M059J (cell line): ENCODE results near the gene SLC9A8. TPM values are rescaled to one million over a fixed set of nuclear protein-coding genes. Genes with fewer than 3 reads are reported as not detected.
A peak's percentile ranks its signal among the peaks of the same experiment; 100 is the strongest.
"Not testable (repeated sequence)": the region's sequence is repeated elsewhere in the genome, so short reads cannot be mapped to it uniquely, and the experiment has no call there.

Source experiments
- DNase-seq: peaks from one replicate; pipeline ENCODE4 v3.0.0-alpha.2; 2012; ENCODE audit warnings: low read depth
- total RNA-seq: library from RNA; depleted of rRNA; stranded (reverse); fragments of >200 nt; shearing (Covaris generic); gene quantifications from 2 replicates; pipeline ENCODE4 v1.2.3, GENCODE V29; 2014

Gene SLC9A8
- total RNA-seq, 1 experiment from 2014 or later: 9.0 TPM

GRCh38 chr20:49850463-49851230 lies 38.0 kb downstream of the SLC9A8 start:
- DNase-seq: no peak

GRCh38 chr20:49851231-49851705 lies 38.6 kb downstream of the SLC9A8 start:
- DNase-seq: no peak

- no peak for DNase-seq
Measured at GRCh38 chr20:49851991-49852390, 39.4 kb downstream of the SLC9A8 start.

- no peak for DNase-seq
Measured at GRCh38 chr20:49852522-49853080, 40.0 kb downstream of the SLC9A8 start.

DNA sequence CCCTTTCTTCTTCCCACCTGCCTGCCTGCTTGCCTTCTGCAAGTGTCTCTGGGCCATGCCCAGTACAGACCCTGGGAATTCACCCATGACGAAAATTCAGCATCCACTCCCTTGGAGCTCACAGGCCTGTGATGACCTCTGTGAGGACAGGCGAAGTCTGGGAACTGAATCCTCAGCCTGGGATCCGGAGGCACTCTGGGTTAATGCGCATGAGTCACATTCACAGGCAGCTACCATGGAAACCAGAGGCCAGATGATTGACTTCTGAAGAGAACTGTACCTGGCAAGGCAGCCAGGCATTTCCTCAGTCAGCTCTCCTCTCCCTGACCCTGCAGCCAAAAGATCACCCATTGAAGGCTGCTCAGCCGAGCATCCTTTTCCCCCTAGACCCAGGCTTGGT lies 41.0 kb downstream of the SLC9A8 start:
- peak; percentile 97 for DNase-seq

DNA sequence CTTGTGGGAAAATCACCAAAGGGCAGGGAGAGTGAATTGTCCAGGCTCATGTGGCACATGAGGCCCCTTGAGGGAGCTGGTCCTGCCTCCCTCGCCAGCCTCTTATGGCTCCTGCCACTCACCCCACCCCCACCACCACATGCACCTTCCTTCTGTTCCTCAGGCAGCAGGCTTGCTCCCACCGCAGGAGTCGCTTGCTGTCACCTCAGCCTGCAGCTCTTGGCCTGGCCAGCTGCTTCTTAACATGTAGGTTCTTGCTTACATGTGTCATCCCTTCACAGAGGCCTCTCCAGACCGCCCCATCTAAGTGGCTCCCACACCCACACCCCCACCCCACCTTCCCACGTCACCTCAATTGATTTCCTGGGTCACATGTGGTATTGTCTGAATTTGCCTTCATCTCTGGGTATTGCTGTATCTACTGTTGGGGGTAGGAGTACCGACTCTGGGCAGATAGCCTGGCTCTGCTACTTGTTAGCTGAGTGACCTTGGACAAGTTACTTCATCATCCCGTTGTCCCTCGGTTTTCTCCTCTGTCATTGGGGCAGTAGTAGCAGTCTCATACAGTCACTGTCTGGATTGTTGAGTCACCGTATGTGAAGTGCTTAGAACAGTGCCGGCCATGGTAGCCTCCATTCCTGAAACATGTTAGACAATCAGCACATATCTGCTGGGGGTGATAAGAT lies 41.7 kb downstream of the SLC9A8 start:
- DNase-seq: no peak

DNA sequence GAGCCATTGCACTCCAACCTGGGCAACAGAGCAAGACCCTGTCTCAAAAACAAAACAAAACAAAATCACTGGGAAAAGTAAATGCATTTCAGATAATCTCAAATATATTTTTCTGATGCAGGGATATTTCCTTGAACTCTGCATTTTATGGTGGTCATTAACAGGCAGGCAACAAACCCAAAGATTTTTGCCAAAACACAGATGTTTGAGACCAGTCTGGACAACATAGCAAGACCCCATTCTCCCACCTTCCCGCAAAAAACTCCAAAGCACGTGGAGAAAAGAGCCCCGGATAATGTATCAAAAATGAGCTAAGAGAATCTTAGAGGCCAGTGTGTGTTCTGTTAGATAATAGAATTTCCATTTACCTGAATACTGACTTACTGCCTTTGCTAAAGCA lies 44.3 kb downstream of the SLC9A8 start:
- DNase-seq: no peak

DNA sequence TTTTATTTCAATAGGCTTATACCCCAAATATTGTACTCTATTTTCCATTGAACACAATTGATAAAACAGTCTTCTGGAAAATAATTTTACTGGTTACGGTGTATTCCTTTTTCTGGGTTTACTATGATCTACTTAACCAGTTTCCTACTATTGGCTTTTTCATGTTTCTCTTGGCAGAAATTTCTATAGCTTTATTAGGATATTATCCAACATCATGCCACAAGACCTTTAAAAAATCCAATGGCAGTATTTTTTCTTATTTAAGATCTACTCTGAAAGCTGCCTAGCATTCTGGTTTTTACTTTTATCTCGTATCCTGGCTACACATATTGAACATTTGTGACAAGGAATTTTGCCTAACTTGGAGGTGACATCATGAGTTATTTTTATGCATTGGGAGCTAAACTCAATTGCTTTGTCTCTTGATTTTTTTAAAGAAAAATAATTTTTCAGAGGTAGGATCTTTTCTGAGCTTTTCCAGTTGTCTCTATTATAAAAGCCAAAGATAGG lies 45.5 kb downstream of the SLC9A8 start:
- no peak for DNase-seq

DNA sequence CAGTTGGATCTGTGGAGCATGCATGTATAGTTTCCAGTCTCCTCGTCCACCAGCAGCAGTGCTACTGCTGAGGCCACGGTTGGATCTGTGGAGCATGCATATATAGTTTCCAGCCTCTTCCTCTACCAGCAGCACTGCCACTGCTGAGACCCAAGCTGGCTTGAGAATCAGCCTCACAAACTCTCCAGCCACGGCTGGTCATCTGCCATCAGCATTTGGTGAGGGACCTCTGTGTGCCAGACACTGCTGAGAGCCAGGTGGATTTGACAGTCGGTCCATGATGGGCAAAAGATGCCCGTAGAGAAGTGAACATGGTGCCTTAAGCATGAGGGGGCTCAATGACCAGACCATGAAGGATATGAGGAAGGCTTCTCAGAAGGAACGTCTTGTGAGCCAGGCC lies 46.4 kb downstream of the SLC9A8 start:
- no peak for DNase-seq

DNA sequence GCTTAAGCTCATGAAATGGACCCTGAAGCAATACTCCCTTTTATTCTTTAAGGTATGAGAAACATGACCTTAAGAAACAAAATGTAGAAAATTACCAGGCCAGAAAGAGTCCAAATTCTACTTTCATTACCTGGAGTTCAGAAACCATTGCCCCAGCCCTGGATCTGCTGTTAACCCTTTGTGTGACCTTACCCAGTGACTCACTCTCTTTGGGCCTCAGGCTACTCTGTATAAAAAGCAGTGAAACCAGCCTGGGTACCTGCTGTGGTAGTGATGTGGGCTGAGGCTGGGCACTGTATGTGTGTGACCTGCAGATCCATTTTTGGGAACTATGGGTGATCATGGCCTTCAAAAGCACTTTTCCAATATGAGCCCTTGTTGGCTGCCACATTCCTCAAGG lies 47.2 kb downstream of the SLC9A8 start:
- DNase-seq: peak; percentile 82

DNA sequence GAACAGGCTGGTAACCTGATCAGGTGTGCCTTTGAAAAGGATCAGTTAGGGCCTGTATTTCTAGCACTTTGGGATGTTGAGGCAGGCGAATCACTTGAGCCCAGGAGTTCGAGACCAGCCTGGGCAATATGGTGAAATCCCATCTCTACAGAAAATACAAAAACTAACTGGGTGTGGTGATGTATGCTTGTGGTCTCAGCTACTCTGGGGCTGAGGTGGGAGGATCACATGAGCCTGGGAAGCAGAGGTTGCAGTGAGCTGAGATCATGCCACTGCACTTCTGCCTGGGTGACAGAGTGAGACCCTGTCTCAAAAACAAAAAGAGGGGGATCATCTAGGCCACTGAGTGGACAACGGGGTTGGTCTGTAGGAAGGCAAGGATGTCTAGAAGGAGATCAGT lies 48.6 kb downstream of the SLC9A8 start:
- not testable (repeated sequence) for DNase-seq

GRCh38 chr20:49862607-49863200 lies 50.1 kb downstream of the SLC9A8 start:
- DNase-seq: no peak

DNA sequence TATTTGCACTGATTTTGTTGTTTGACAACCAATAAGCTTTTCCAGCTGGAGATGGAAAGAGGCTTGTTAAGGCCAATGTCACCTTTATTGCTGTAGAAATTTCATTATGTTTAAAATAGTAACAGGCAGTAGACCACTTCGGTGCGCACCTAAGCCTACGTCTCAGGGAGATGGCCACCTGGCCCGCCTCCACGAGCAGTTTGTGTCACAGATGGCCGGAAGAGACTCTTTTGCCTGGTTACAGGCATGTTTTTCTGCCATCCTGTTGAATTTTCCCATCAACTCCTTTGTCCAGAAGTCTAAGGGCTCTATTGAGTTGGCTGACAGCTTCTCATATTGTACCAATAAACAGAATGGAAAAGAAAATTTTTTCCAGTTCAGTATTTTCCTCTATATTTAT lies 51.0 kb downstream of the SLC9A8 start:
- DNase-seq: no peak

DNA sequence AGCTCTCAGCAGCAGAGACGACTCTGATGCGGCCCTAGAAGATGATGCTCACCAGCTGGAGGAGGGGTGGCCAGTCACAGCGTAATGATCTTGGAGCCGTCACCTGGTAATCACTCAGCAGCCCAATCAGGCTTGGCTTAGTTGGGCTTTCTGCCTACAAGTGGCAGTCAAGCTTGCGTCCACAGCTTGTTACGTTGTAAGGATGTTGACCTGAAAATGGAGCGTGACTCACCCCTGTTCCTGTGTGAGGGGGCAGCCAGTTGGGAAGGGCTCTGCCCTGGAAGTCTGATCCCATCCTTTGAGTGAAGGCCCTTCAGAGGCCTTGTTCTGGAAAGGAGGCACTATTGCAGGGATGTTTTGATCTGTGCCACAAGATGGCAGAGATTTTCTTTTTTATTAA lies 52.9 kb downstream of the SLC9A8 start:
- no peak for DNase-seq

DNA sequence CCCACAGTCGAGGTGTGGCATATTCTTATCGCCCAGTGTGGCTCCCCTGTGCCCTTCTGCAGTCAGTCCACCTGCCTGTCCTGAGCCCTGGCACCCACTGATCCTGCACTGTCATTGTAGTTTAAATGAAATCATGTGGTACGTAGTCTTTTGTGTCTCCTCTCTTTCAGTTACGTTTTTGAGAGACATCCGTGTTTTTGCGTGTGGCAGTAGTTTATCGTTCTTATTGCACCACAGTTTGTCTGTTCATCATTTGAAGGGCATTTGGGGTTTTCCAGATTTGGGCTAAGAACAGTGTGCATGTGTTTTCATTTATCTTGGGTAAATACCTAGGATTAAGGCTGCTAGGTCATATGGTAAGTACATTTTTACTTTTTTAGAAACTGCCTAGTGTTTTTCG lies 53.4 kb downstream of the SLC9A8 start:
- no peak for DNase-seq

DNA sequence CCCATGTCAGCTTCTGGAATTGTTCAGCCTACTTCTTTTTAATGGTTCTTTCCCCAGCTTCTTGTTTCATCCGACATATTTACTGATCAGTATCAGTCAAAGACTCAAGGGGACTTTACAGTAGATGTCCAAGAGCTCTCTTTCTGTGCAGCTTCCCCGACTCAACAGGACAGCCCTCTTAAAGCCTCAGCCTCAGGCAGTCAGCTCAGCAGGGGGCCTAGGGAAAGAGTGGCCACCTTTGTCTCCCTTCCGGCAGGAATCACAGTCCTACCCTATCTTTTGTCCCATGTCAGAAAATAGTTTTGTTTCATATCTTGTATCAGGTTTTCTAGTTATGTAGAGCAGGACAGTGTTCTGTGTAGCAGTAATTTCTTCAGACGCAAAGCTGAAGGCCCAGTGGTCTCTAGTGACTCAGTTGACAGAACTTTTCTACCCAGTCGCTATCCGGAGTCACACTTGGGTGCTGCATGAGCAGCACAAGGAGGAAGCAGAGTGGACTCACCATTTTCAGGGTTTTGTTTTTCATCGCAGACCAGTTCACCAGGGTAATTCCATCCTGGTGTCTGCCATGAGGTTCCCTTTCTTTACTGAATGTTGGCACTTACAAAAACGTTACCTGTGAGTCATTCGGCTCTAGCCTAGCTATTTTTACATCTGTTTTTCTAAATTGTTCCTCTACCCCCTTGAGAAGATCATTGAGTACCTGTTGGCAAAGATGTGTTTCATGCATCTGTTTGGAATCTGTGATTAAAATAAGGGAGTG lies 55.0 kb downstream of the SLC9A8 start:
- DNase-seq: no peak

GRCh38 chr20:49868538-49868937 lies 55.9 kb downstream of the SLC9A8 start:
- DNase-seq: no peak

GRCh38 chr20:49868964-49869363 lies 56.3 kb downstream of the SLC9A8 start:
- no peak for DNase-seq

GRCh38 chr20:49870261-49870660 lies 57.6 kb downstream of the SLC9A8 start:
- no peak for DNase-seq

GRCh38 chr20:49871391-49871948 lies 58.8 kb downstream of the SLC9A8 start:
- no peak for DNase-seq

DNA sequence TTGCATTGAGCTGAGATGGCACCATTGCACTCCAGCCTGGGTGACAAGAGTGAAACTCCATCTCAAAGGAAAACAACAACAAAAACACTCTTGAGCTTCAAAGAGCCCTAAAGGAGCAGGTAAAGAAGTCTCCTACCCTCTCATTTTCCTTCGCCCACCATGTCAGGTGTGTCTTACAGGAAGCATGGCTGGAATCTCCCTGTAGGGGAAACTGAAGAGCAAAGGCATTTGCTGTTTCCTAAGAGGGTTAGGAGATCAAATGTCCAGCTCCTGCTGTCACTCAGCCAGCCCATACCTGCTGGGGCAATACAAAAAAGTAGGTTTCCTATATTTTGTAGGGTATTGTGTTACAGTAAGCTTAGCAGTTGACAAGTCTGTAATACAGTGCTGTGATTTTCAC lies 59.4 kb downstream of the SLC9A8 start:
- no peak for DNase-seq
